Panc1 (cell line): ENCODE measurements around the gene PEPD. TPM values are rescaled to one million over a fixed set of nuclear protein-coding genes. Genes with fewer than 3 reads are reported as not detected.

Experiments
- ATAC-seq: fragments of 200-7000 bp; cut with Tn5 transposase; 2 replicates; pipeline ENCODE4 v1.9.1; 2020; ENCODE audit warnings: mild to moderate bottlenecking, moderate library complexity
- BruUV-seq: library from RNA; stranded (reverse); fragments of 400-500 nt; replicated peaks from 2 replicates; lab custom pipeline; 2021; lab: Mats Ljungman, UMichigan
- CTCF ChIA-PET: fragments of 300-600 bp; sonication (Branson Sonifier 250); formaldehyde crosslinking; loops from one replicate; lab custom pipeline; 2022; ENCODE audit warnings: antibody characterized with exemption; lab: Charles Lee
- POLR2A ChIA-PET: fragments of 300-600 bp; sonication (Branson Sonifier 250); formaldehyde crosslinking; loops from one replicate; lab custom pipeline; 2022; ENCODE audit warnings: antibody characterized with exemption; lab: Charles Lee
- DNase-seq: peaks from one replicate; pipeline ENCODE4 v3.0.0-alpha.2; 2010; ENCODE audit warnings: low read depth, low spot score
- H3K27ac ChIP-seq: 2 replicates; pipeline ENCODE4 v1.5.1; 2011; ENCODE audit warnings: mild to moderate bottlenecking, low read length, inconsistent platforms
- H3K27me3 ChIP-seq: fragments of 200-500 bp; sonication (Bioruptor generic); 2 replicates; pipeline ENCODE4 v1.6.0; 2014; ENCODE audit warnings: low read length, inconsistent platforms; ENCODE audit not compliant: control insufficient read depth, insufficient read depth
- H3K36me3 ChIP-seq: fragments of 200-500 bp; sonication (Bioruptor generic); 2 replicates; pipeline ENCODE4 v1.5.1; 2014; ENCODE audit warnings: inconsistent platforms, mild to moderate bottlenecking, low read length, moderate library complexity; ENCODE audit not compliant: control insufficient read depth, insufficient read depth
- H3K4me1 ChIP-seq: 2 replicates; pipeline ENCODE4 v1.5.1; 2011; ENCODE audit warnings: inconsistent platforms, mild to moderate bottlenecking, low read length, moderate library complexity; ENCODE audit not compliant: control insufficient read depth, insufficient read depth
- H3K4me3 ChIP-seq, 2 experiments: 2 replicates each; pipeline ENCODE4 v1.5.1; 2011 to 2012; ENCODE audit warnings: low read depth in 2 of 2, low read length in 2 of 2, mild to moderate bottlenecking in 2 of 2, inconsistent platforms in 1 of 2, moderate library complexity in 1 of 2
- H3K9me3 ChIP-seq: fragments of 200-500 bp; sonication (Bioruptor generic); 2 replicates; pipeline ENCODE4 v1.5.1; 2014; ENCODE audit warnings: low read depth, mild to moderate bottlenecking, inconsistent platforms, low read length, moderate library complexity; ENCODE audit not compliant: control insufficient read depth, insufficient read depth
- POLR2AphosphoS5 ChIP-seq: IDR thresholded peaks from 2 replicates; pipeline ENCODE4 v1.6.1; 2012; ENCODE audit warnings: mild to moderate bottlenecking, low read depth, low read length, moderate library complexity
- SIN3A ChIP-seq: IDR thresholded peaks from 2 replicates; pipeline ENCODE4 v1.6.1; 2012; ENCODE audit warnings: low read depth, mild to moderate bottlenecking, low read length, moderate library complexity, borderline replicate concordance; ENCODE audit not compliant: insufficient read depth
- TCF7L2 ChIP-seq: IDR thresholded peaks from 2 replicates; pipeline ENCODE4 v1.6.1; 2011; ENCODE audit warnings: mild to moderate bottlenecking, low read depth, low read length, inconsistent platforms
- in situ Hi-C: cut with HindIII; loops from 2 replicates; pipeline ENCODE4 v1.10.0; 2016; ENCODE audit warnings: low sequenced_read_pairs, low pct_unique_long_range_greater_than_20kb
- intact Hi-C: fragments of 100-400 bp; cut with micrococcal nuclease; formaldehyde crosslinking; loops from one replicate; pipeline ENCODE4 v1.10.0; 2022; ENCODE audit not compliant: unreplicated experiment
- total RNA-seq: library from RNA; stranded (reverse); gene quantifications from one replicate; pipeline ENCODE4 v1.2.1, GENCODE V29; 2021; ENCODE audit not compliant: unreplicated experiment
- TF ChIP-seq, protein P1 (sequence below), 2 experiments: IDR thresholded peaks; 2 replicates each; pipeline ENCODE4 v1.6.1; 2011 to 2012; ENCODE audit warnings: low read depth in 2 of 2, control low read depth in 1 of 2, low read length in 1 of 2, mild to moderate bottlenecking in 1 of 2, moderate library complexity in 1 of 2; ENCODE audit not compliant: insufficient read depth in 1 of 2
- TF ChIP-seq, protein P2 (sequence below): fragments of 450-650 bp; IDR thresholded peaks from 2 replicates; pipeline ENCODE4 v1.5.1; 2017; ENCODE audit warnings: mild to moderate bottlenecking

PEPD gene
- total RNA-seq, 1 experiment from 2014 or later, result 102 TPM

DNA sequence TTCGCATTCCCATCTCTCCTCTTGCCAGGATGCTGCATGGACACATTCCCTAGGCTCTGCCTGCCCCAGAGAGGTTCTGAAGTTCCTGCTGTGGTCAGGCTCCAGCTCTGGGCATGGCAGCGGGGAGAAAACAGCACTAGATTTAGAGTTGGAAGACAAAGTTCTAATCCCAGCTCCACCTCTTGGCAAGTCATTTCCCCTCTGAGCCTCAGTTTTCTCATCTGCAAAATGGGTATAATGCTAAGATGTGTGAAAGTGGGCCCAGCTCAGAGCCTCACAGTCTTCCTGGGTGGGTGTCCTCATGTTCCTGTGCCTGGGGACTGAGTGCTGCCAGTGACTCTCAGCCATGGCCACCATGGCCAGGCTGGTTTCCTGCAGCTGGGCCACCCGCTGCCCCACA, 9.6 kb downstream of the PEPD start:
- intact Hi-C loops, result no loop called here
- H3K36me3 ChIP-seq, result no peaks in the 10 kb centered on the region
- H3K9me3 ChIP-seq, result no peaks in the 10 kb centered on the region
- TF ChIP-seq TCF7L2 (no peak), SIN3A (no peak), POLR2AphosphoS5 (no peak)
- TF ChIP-seq, protein P1, sequence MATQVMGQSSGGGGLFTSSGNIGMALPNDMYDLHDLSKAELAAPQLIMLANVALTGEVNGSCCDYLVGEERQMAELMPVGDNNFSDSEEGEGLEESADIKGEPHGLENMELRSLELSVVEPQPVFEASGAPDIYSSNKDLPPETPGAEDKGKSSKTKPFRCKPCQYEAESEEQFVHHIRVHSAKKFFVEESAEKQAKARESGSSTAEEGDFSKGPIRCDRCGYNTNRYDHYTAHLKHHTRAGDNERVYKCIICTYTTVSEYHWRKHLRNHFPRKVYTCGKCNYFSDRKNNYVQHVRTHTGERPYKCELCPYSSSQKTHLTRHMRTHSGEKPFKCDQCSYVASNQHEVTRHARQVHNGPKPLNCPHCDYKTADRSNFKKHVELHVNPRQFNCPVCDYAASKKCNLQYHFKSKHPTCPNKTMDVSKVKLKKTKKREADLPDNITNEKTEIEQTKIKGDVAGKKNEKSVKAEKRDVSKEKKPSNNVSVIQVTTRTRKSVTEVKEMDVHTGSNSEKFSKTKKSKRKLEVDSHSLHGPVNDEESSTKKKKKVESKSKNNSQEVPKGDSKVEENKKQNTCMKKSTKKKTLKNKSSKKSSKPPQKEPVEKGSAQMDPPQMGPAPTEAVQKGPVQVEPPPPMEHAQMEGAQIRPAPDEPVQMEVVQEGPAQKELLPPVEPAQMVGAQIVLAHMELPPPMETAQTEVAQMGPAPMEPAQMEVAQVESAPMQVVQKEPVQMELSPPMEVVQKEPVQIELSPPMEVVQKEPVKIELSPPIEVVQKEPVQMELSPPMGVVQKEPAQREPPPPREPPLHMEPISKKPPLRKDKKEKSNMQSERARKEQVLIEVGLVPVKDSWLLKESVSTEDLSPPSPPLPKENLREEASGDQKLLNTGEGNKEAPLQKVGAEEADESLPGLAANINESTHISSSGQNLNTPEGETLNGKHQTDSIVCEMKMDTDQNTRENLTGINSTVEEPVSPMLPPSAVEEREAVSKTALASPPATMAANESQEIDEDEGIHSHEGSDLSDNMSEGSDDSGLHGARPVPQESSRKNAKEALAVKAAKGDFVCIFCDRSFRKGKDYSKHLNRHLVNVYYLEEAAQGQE (IDR thresholded peaks at IDR 0.05; ENCODE audit: insufficient read depth in 1 of 2, low read depth in 2 of 2, low read length in 1 of 2), result no peak
- TF ChIP-seq, protein P2, sequence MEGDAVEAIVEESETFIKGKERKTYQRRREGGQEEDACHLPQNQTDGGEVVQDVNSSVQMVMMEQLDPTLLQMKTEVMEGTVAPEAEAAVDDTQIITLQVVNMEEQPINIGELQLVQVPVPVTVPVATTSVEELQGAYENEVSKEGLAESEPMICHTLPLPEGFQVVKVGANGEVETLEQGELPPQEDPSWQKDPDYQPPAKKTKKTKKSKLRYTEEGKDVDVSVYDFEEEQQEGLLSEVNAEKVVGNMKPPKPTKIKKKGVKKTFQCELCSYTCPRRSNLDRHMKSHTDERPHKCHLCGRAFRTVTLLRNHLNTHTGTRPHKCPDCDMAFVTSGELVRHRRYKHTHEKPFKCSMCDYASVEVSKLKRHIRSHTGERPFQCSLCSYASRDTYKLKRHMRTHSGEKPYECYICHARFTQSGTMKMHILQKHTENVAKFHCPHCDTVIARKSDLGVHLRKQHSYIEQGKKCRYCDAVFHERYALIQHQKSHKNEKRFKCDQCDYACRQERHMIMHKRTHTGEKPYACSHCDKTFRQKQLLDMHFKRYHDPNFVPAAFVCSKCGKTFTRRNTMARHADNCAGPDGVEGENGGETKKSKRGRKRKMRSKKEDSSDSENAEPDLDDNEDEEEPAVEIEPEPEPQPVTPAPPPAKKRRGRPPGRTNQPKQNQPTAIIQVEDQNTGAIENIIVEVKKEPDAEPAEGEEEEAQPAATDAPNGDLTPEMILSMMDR, result no peak
- BruUV-seq, result no TSS peak
- CTCF ChIA-PET, result no interaction called here
- no peaks in the 10 kb centered on the region for H3K27me3 ChIP-seq
- H3K4me3 ChIP-seq, result no peak overlapping the region
- H3K4me1 ChIP-seq, result no peaks in the 10 kb centered on the region
- in situ Hi-C loops, result no loop called here
- no peak for DNase-seq
- H3K27ac ChIP-seq, result no peak overlapping the region
- no peak for ATAC-seq
- POLR2A ChIA-PET, result no interaction called here

DNA sequence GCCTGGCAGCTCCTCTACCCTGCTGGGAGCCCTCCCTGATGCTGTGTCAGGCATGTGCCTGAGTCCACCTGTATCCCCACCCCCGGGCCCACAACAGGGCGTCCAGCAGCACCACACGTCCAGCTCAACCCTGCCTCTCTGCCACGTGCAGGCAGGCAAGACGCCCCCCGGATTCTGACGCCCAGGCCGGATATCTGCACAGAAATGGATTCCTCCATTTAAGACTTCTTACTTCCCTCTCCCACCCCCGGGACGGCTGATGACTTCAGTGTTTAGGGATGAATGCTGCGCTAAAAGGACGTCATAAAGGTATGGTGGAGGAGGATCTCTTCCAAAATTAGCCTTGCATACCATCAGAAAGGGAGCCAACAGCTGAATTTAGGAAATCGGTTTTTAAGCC, 10.2 kb downstream of the PEPD start:
- POLR2A ChIA-PET, result no interaction called here
- ATAC-seq, result no peak
- in situ Hi-C loops, result no loop called here

DNA sequence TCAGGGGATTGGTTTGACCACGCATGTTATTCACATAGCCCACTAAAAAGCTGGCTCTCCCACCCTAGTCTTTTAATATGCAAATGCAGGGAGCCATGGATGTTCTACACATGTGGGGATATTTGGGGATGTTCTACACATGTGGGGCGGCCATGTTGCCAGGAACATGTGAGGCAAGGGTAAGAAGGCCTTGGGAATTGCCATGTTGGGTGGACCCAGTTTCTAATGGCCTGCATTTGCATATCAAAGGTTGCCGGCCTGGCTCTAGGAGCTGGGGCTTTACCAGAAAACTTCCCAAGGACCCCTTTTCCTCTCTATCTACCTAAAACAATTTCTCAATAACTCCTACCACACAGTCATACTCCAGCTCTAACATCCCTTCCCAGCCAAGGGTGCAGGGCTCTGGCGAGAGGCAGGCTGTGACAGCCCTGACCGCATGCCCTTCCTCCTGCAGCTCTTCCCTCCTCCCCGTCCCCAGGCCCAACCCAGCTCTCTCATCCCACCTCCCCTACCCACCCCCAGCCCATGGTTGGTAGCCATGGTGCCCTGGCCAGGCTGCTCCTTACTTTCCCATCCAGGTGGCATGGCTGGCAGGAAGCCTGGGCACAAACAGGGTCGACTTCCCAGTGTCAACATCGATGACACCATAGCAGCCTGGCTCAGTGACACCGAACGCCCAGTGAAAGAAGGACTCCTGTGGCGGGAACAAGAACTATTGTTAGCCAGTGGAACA, 11.0 kb downstream of the PEPD start:
- no peak for TF ChIP-seq POLR2AphosphoS5
- TF ChIP-seq SIN3A, result no peak
- TF ChIP-seq, protein P1 (IDR thresholded peaks at IDR 0.05; ENCODE audit: insufficient read depth in 1 of 2, low read depth in 2 of 2, low read length in 1 of 2), result no peak
- no peak for TF ChIP-seq TCF7L2
- TF ChIP-seq, protein P2, result no peak
- no peaks in the 10 kb centered on the region for H3K36me3 ChIP-seq
- no peak overlapping the region for H3K27ac ChIP-seq
- CTCF ChIA-PET, result no interaction called here
- no peaks in the 10 kb centered on the region for H3K27me3 ChIP-seq
- no peak for DNase-seq
- H3K4me1 ChIP-seq, result no peaks in the 10 kb centered on the region
- H3K9me3 ChIP-seq, result no peaks in the 10 kb centered on the region
- no peak for ATAC-seq
- intact Hi-C loops, result no loop called here
- POLR2A ChIA-PET, result no interaction called here
- no TSS peak for BruUV-seq
- in situ Hi-C loops, result no loop called here
- no peak overlapping the region for H3K4me3 ChIP-seq

More for the DNA sequence above, 10.2 kb downstream of the PEPD start:
- DNase-seq, result no peak
- Histone ChIP-seq H3K9me3 (no peaks in the 10 kb centered on the region), H3K27me3 (no peaks in the 10 kb centered on the region), H3K36me3 (no peaks in the 10 kb centered on the region), H3K4me1 (no peaks in the 10 kb centered on the region), H3K27ac (no peak overlapping the region), H3K4me3 (no peak overlapping the region)
- CTCF ChIA-PET, result no interaction called here
- intact Hi-C loops, result no loop called here
- no TSS peak for BruUV-seq
- TF ChIP-seq POLR2AphosphoS5, result no peak
- no peak for TF ChIP-seq TCF7L2
